H9 (cell line): ENCODE data around the gene ELAVL4. TPM values are rescaled to one million over a fixed set of nuclear protein-coding genes. Genes with fewer than 3 reads are reported as not detected.

Source experiments
- DNase-seq: peaks from one replicate; pipeline ENCODE4 v3.0.0-alpha.2; 2017
- H2AFZ ChIP-seq: one replicate; pipeline ENCODE4 v1.6.1; 2013; ENCODE audit warnings: mild to moderate bottlenecking, low read length, control low read depth, moderate library complexity
- H2AK5ac ChIP-seq: 2 replicates; pipeline ENCODE4 v1.6.1; 2013; ENCODE audit warnings: low read length, control low read depth, mixed read lengths; ENCODE audit not compliant: insufficient read length
- H2BK120ac ChIP-seq: one replicate; pipeline ENCODE4 v1.6.1; 2013; ENCODE audit warnings: low read depth, mild to moderate bottlenecking, low read length, control low read depth, inconsistent platforms; ENCODE audit not compliant: poor library complexity, severe bottlenecking
- H2BK12ac ChIP-seq: 2 replicates; pipeline ENCODE4 v1.6.1; 2013; ENCODE audit warnings: low read length, control low read depth, mixed read lengths, low read depth; ENCODE audit not compliant: insufficient read length
- H2BK15ac ChIP-seq: 2 replicates; pipeline ENCODE4 v1.6.1; 2013; ENCODE audit warnings: low read depth, low read length, control low read depth
- H2BK20ac ChIP-seq: one replicate; pipeline ENCODE4 v1.6.1; 2013; ENCODE audit warnings: low read depth, mild to moderate bottlenecking, low read length, control low read depth, inconsistent platforms; ENCODE audit not compliant: poor library complexity, severe bottlenecking
- H2BK5ac ChIP-seq: 2 replicates; pipeline ENCODE4 v1.6.1; 2013; ENCODE audit warnings: low read length, control low read depth, mixed read lengths; ENCODE audit not compliant: insufficient read length
- H3K14ac ChIP-seq: 2 replicates; pipeline ENCODE4 v1.6.1; 2013; ENCODE audit warnings: low read length, control low read depth; ENCODE audit not compliant: insufficient read depth
- H3K18ac ChIP-seq: 2 replicates; pipeline ENCODE4 v1.6.1; 2013; ENCODE audit warnings: low read depth, mild to moderate bottlenecking, mixed read lengths, low read length, control low read depth; ENCODE audit not compliant: insufficient read length
- H3K23ac ChIP-seq: 2 replicates; pipeline ENCODE4 v1.6.1; 2013; ENCODE audit warnings: low read length, control low read depth, mixed read lengths, low read depth; ENCODE audit not compliant: insufficient read length
- H3K23me2 ChIP-seq: 2 replicates; pipeline ENCODE4 v1.6.1; 2013; ENCODE audit warnings: low read depth, mild to moderate bottlenecking, mixed read lengths, low read length, control low read depth; ENCODE audit not compliant: insufficient read length, poor library complexity, severe bottlenecking
- H3K27ac ChIP-seq: 2 replicates; pipeline ENCODE4 v1.5.1; 2013; ENCODE audit warnings: low read length, control low read depth, mixed read lengths, low read depth; ENCODE audit not compliant: insufficient read length
- H3K27me3 ChIP-seq: 2 replicates; pipeline ENCODE4 v1.6.1; 2013; ENCODE audit warnings: low read length, control low read depth, inconsistent platforms; ENCODE audit not compliant: insufficient read depth
- H3K4ac ChIP-seq: 2 replicates; pipeline ENCODE4 v1.6.1; 2013; ENCODE audit warnings: low read depth, mild to moderate bottlenecking, control low read depth, inconsistent platforms, low read length, moderate library complexity
- H3K4me1 ChIP-seq: 2 replicates; pipeline ENCODE4 v1.6.1; 2013; ENCODE audit warnings: low read length, control low read depth, inconsistent platforms; ENCODE audit not compliant: insufficient read depth
- H3K4me2 ChIP-seq: 2 replicates; pipeline ENCODE4 v1.6.1; 2013; ENCODE audit warnings: low read length, control low read depth, mixed read lengths; ENCODE audit not compliant: insufficient read length, insufficient read depth
- H3K56ac ChIP-seq: 2 replicates; pipeline ENCODE4 v1.6.1; 2013; ENCODE audit warnings: low read depth, mild to moderate bottlenecking, mixed read lengths, low read length, control low read depth; ENCODE audit not compliant: insufficient read length
- H3K79me1 ChIP-seq: 2 replicates; pipeline ENCODE4 v1.6.1; 2013; ENCODE audit warnings: low read depth, mild to moderate bottlenecking, moderate library complexity, low read length, control low read depth, inconsistent platforms; ENCODE audit not compliant: insufficient read depth, poor library complexity, severe bottlenecking
- H3K79me2 ChIP-seq: 2 replicates; pipeline ENCODE4 v1.6.1; 2013; ENCODE audit warnings: low read length, control low read depth, inconsistent platforms; ENCODE audit not compliant: insufficient read depth
- H3K9ac ChIP-seq: 2 replicates; pipeline ENCODE4 v1.6.1; 2013; ENCODE audit warnings: low read length, control low read depth, mixed read lengths; ENCODE audit not compliant: insufficient read length; ENCODE audit errors: extremely low read depth
- H3K9me3 ChIP-seq: one replicate; pipeline ENCODE4 v1.6.1; 2013; ENCODE audit warnings: low read depth, low read length, inconsistent platforms; ENCODE audit not compliant: control insufficient read depth
- H3T11ph ChIP-seq: one replicate; pipeline ENCODE4 v1.6.1; 2013; ENCODE audit warnings: mild to moderate bottlenecking, low read length, control low read depth, inconsistent platforms
- H4K20me1 ChIP-seq: one replicate; pipeline ENCODE4 v1.6.1; 2013; ENCODE audit not compliant: control insufficient read depth, insufficient read length, insufficient read depth
- H4K5ac ChIP-seq: 2 replicates; pipeline ENCODE4 v1.6.1; 2013; ENCODE audit warnings: low read depth, mild to moderate bottlenecking, mixed read lengths, low read length, control low read depth; ENCODE audit not compliant: insufficient read length
- H4K8ac ChIP-seq: replicated peaks from 2 replicates; pipeline ENCODE4 v1.6.1; 2013; ENCODE audit warnings: low read length, control low read depth, mixed read lengths, low read depth; ENCODE audit not compliant: insufficient read length
- H4K91ac ChIP-seq: 2 replicates; pipeline ENCODE4 v1.6.1; 2013; ENCODE audit warnings: low read depth, mild to moderate bottlenecking, moderate library complexity, mixed read lengths, low read length, control low read depth; ENCODE audit not compliant: insufficient read length
- H3K27ac Mint-ChIP-seq, 3 experiments: 2 replicates in 2 of 3; 3 replicates in 1 of 3; pipeline ENCODE4 v1.8.0; 2020 to 2021; ENCODE audit warnings: mixed read lengths in 3 of 3, mild to moderate bottlenecking in 1 of 3, moderate library complexity in 1 of 3
- H3K27me3 Mint-ChIP-seq: 2 replicates; pipeline ENCODE4 v1.8.0; 2021; ENCODE audit warnings: low read depth, mild to moderate bottlenecking, moderate library complexity, mixed read lengths
- H3K36me3 Mint-ChIP-seq, 3 experiments: 2 replicates in 2 of 3; 3 replicates in 1 of 3; pipeline ENCODE4 v1.8.0; 2020 to 2021; ENCODE audit warnings: low read depth in 3 of 3, mixed read lengths in 3 of 3; ENCODE audit not compliant: insufficient read depth in 1 of 3
- H3K4me1 Mint-ChIP-seq, 2 experiments: 2 replicates each; pipeline ENCODE4 v1.8.0; 2020; ENCODE audit warnings: mixed read lengths in 2 of 2
- H3K4me3 Mint-ChIP-seq, 2 experiments: 2 replicates in 1 of 2; 3 replicates in 1 of 2; pipeline ENCODE4 v1.8.0; 2020 to 2021; ENCODE audit warnings: mild to moderate bottlenecking in 2 of 2, mixed read lengths in 2 of 2, moderate library complexity in 1 of 2
- H3K9me3 Mint-ChIP-seq, 2 experiments: 2 replicates in 1 of 2; 3 replicates in 1 of 2; pipeline ENCODE4 v1.8.0; 2020; ENCODE audit warnings: mild to moderate bottlenecking in 2 of 2, mixed read lengths in 2 of 2, moderate library complexity in 1 of 2
- CTCF ChIP-seq: fragments of 200-600 bp; sonication (generic); conservative IDR thresholded peaks from 3 replicates; pipeline ENCODE4 v1.8.0; 2021; ENCODE audit warnings: antibody characterized with exemption, mild to moderate bottlenecking
- WGBS: extraction: QIAGEN DNeasy Blood & Tissue Kit; methylation state at CpG from one replicate; pipeline ENCODE4 v1.1.7; 2013; ENCODE audit warnings: missing lambda C conversion rate, low lambda C conversion rate, mixed read lengths; ENCODE audit not compliant: insufficient read length; ENCODE audit errors: extremely low coverage; 5-methylcytosine and 5-hydroxymethylcytosine counted together
- total RNA-seq: library from RNA; stranded (reverse); gene quantifications from 2 replicates; pipeline ENCODE4 v1.2.1, GENCODE V29; 2021

Gene ELAVL4
- total RNA-seq, 1 experiment from 2014 or later = not detected

GRCh38 chr1:50139339-50140181 lies 30.8 kb downstream of the ELAVL4 start:
- no peak for TF ChIP-seq CTCF
- H2BK12ac ChIP-seq = no peak overlapping the region
- no peaks in the 10 kb centered on the region for H3K79me2 ChIP-seq
- no peak overlapping the region for H2AK5ac ChIP-seq
- no peak overlapping the region for H3K23ac ChIP-seq
- H3K4me1 ChIP-seq = peaks cover 3% of the 10 kb centered on the region; the same call in 1 of the 2 replicates
- no peaks in the 10 kb centered on the region for H3K23me2 ChIP-seq
- H3K9me3 ChIP-seq = no peaks in the 10 kb centered on the region
- no peak overlapping the region for H3T11ph ChIP-seq
- no CpG with 5 or more reads among the region's 10 CpGs for WGBS
- H3K4me1 Mint-ChIP-seq = no peaks in the 10 kb centered on the region
- H3K79me1 ChIP-seq = no peaks in the 10 kb centered on the region
- no peak overlapping the region for H4K8ac ChIP-seq
- H3K27me3 ChIP-seq = no peaks in the 10 kb centered on the region
- peaks cover 0 to 63% of the 10 kb centered on the region in 2 experiments; a peak in 2 of 5 replicates for H3K9me3 Mint-ChIP-seq
- no peak for DNase-seq
- no peaks in the 10 kb centered on the region for H4K20me1 ChIP-seq
- H3K27ac ChIP-seq = no peak overlapping the region
- no peak overlapping the region for H2BK15ac ChIP-seq
- no peak overlapping the region for H2BK120ac ChIP-seq
- no peaks in the 10 kb centered on the region; the same call in 1 of the 2 replicates for H3K27me3 Mint-ChIP-seq
- H4K5ac ChIP-seq = no peak overlapping the region
- no peak overlapping the region for H2BK20ac ChIP-seq
- no peak overlapping the region for H3K4ac ChIP-seq
- H4K91ac ChIP-seq = no peak overlapping the region
- no peak overlapping the region for H2BK5ac ChIP-seq
- H3K36me3 Mint-ChIP-seq = peaks cover 0 to 18% (median 0%) of the 10 kb centered on the region in 3 experiments; a peak in 3 of 7 replicates
- H2AFZ ChIP-seq = no peak overlapping the region
- H3K4me2 ChIP-seq = no peak overlapping the region
- H3K14ac ChIP-seq = no peak overlapping the region
- no peak overlapping the region for H3K56ac ChIP-seq
- H3K27ac Mint-ChIP-seq = no peak overlapping the region
- no peak overlapping the region for H3K18ac ChIP-seq
- no peak overlapping the region for H3K4me3 Mint-ChIP-seq
- H3K9ac ChIP-seq = no peak overlapping the region
